Suprapubic skin (tissue), 4 donors: ENCODE measurements around the gene OSR1.

Experiments used
- CTCF ChIP-seq, 2 donors: fragments of 200-600 bp in 1 of 2; fragments of 450-650 bp in 1 of 2; sonication (generic) in 1 of 2; IDR thresholded peaks; one replicate each; pipeline ENCODE4 v1.5.1; 2016 to 2019; ENCODE audit warnings: antibody characterized with exemption in 2 of 2, mild to moderate bottlenecking in 1 of 2, moderate library complexity in 1 of 2
- EP300 ChIP-seq: sonication (generic); formaldehyde crosslinking; IDR thresholded peaks from one replicate; pipeline ENCODE4 v1.6.1; 2017; ENCODE audit warnings: antibody characterized with exemption
- POLR2A ChIP-seq, 2 donors: fragments of 450-650 bp; IDR thresholded peaks; one replicate each; pipeline ENCODE4 v1.6.1; 2017; ENCODE audit warnings: antibody characterized with exemption in 2 of 2, mild to moderate bottlenecking in 2 of 2, moderate library complexity in 2 of 2
- POLR2AphosphoS5 ChIP-seq, 3 donors: sonication (generic); formaldehyde crosslinking; IDR thresholded peaks; one replicate each; pipeline ENCODE4 v1.6.1; 2017; ENCODE audit warnings: antibody characterized with exemption in 3 of 3

GRCh38 chr2:19331450-19331849 lies 27.0 kb downstream of the OSR1 start:
- TF ChIP-seq CTCF (IDR thresholded peaks at IDR 0.05) (no peak), POLR2AphosphoS5 (IDR thresholded peaks at IDR 0.05) (no peak), POLR2A (IDR thresholded peaks at IDR 0.05) (no peak), EP300 (no peak)
